T-cell (primary cell): ENCODE data around the gene LLCFC1. TPM values are rescaled to one million over a fixed set of nuclear protein-coding genes. Genes with fewer than 3 reads are reported as not detected.

Experiments
- ATAC-seq, 4 experiments: fragments of 200-7000 bp in 3 of 4; fragments of 150-1000 bp in 1 of 4; cut with Tn5 transposase; replicated peaks in 1 of 4; 1 replicate in 3 of 4; 2 replicates in 1 of 4; pipeline ENCODE4 v1.10.0; 2021; ENCODE audit warnings: moderate library complexity in 3 of 4, mild to moderate bottlenecking in 2 of 4, moderate number of reproducible peaks in 1 of 4
- CTCF ChIA-PET, 2 donors: fragments of 300-600 bp; sonication (Branson Sonifier 250); formaldehyde crosslinking; loops; one replicate each; lab custom pipeline; 2022; ENCODE audit warnings: antibody characterized with exemption in 2 of 2; lab: Charles Lee
- POLR2A ChIA-PET, 2 donors: fragments of 300-600 bp; sonication (Branson Sonifier 250); formaldehyde crosslinking; loops; one replicate each; lab custom pipeline; 2022; ENCODE audit warnings: antibody characterized with exemption in 2 of 2; lab: Charles Lee
- DNase-seq, 35 experiments: peaks; one replicate each; pipeline versions ENCODE4 v3.0.0 to v3.0.0-alpha.2; 2013 to 2023
- H3K27ac ChIP-seq: one replicate; pipeline ENCODE4 v1.5.1; 2013; ENCODE audit warnings: low read length
- H3K27me3 ChIP-seq, 2 experiments: replicated peaks in 1 of 2; 1 replicate in 1 of 2; 2 replicates in 1 of 2; pipeline versions ENCODE4 v1.6.1 to v1.7.0; 2013; ENCODE audit warnings: low read length in 1 of 2, mixed read lengths in 1 of 2; ENCODE audit not compliant: control insufficient read depth in 2 of 2, insufficient read depth in 2 of 2; ENCODE audit errors: extremely low read depth in 1 of 2
- H3K36me3 ChIP-seq, 2 donors: 1 replicate in 1 of 2; 2 replicates in 1 of 2; pipeline versions ENCODE4 v1.6.1 to v1.7.0; 2013; ENCODE audit warnings: low read length in 1 of 2; ENCODE audit not compliant: control insufficient read depth in 2 of 2, insufficient read depth in 1 of 2; ENCODE audit errors: extremely low read depth in 1 of 2
- H3K4me1 ChIP-seq, 2 experiments: 1 replicate in 1 of 2; 2 replicates in 1 of 2; pipeline versions ENCODE4 v1.6.1 to v1.7.0; 2013; ENCODE audit warnings: low read length in 2 of 2, mixed read lengths in 1 of 2; ENCODE audit not compliant: insufficient read depth in 2 of 2, control insufficient read depth in 1 of 2; ENCODE audit errors: extremely low read depth in 1 of 2
- H3K4me3 ChIP-seq, 2 donors: 1 replicate in 1 of 2; 2 replicates in 1 of 2; pipeline versions ENCODE4 v1.5.1 to v1.7.0; 2013; ENCODE audit warnings: mild to moderate bottlenecking in 2 of 2, low read length in 1 of 2, moderate library complexity in 1 of 2; ENCODE audit not compliant: control insufficient read depth in 1 of 2; ENCODE audit errors: extremely low read depth in 1 of 2
- H3K9me3 ChIP-seq: 2 replicates; pipeline ENCODE4 v1.7.0; 2013
- H3K27ac Mint-ChIP-seq, 2 donors: one replicate each; pipeline ENCODE4 v1.8.0; 2020 to 2021; ENCODE audit warnings: mild to moderate bottlenecking in 2 of 2, mixed read lengths in 2 of 2
- H3K27me3 Mint-ChIP-seq, 2 donors: one replicate each; pipeline ENCODE4 v1.8.0; 2021 to 2022; ENCODE audit warnings: mixed read lengths in 2 of 2
- H3K36me3 Mint-ChIP-seq: one replicate; pipeline ENCODE4 v1.8.0; 2021; ENCODE audit warnings: mixed read lengths
- H3K4me1 Mint-ChIP-seq, 3 donors: one replicate each; pipeline ENCODE4 v1.8.0; 2020 to 2022; ENCODE audit warnings: mixed read lengths in 3 of 3, mild to moderate bottlenecking in 1 of 3
- H3K4me3 Mint-ChIP-seq, 3 donors: one replicate each; pipeline ENCODE4 v1.8.0; 2020 to 2022; ENCODE audit warnings: mild to moderate bottlenecking in 3 of 3, mixed read lengths in 3 of 3, moderate library complexity in 3 of 3
- H3K9me3 Mint-ChIP-seq, 3 donors: one replicate each; pipeline ENCODE4 v1.8.0; 2020 to 2022; ENCODE audit warnings: mixed read lengths in 3 of 3
- WGBS: methylation state at CpG from one replicate; pipeline ENCODE4 v1.1.5; 2013; ENCODE audit warnings: missing lambda C conversion rate; ENCODE audit not compliant: insufficient coverage; 5-methylcytosine and 5-hydroxymethylcytosine counted together
- total RNA-seq, 35 experiments: library from RNA in 6 of 35; stranded (reverse) in 6 of 35; fragments of 120-200 nt in 1 of 35; gene quantifications; one replicate each; pipeline versions ENCODE4 v1.2.1 to v1.2.4 and lab custom pipeline; 2013 to 2026

Gene LLCFC1
- total RNA-seq, 5 donors from 2014 or later (not counting 1 experiment from before 2014, with no cell fraction given) = not detected

DNA sequence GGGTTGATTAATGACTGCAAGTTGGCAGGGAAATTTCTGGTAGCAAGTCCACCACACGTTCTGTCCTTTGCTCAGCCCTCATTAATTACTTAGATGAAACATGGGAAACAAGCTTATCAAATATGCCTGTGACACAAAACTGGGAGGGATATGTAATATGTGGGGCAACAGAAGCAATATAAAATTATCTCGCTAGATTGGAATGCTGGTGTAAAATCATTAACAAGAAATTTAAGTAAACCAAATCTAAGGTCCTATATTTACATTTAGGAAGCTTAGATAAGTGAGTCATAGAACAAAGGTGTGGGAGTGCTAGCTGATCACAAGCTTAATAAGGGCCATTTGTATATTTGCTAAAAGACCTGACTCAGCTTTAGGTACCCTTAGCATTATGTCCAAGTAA lies 29.3 kb upstream of the LLCFC1 start:
- Histone ChIP-seq H3K4me1 (no peaks in the 10 kb centered on the region), H3K9me3 (no peaks in the 10 kb centered on the region), H3K27me3 (peaks cover 0 to 21% of the 10 kb centered on the region in 2 experiments), H3K36me3 (no peaks in the 10 kb centered on the region), H3K27ac (no peak overlapping the region), H3K4me3 (no peak overlapping the region)
- Mint-ChIP-seq H3K27ac (no peak overlapping the region), H3K9me3 (no peaks in the 10 kb centered on the region), H3K4me3 (no peak overlapping the region), H3K4me1 (no peaks in the 10 kb centered on the region), H3K27me3 (peaks cover 31 to 41% of the 10 kb centered on the region in 2 donors), H3K36me3 (no peaks in the 10 kb centered on the region)
- CTCF ChIA-PET = no interaction called here
- ATAC-seq (no peak), DNase-seq (no peak)
- POLR2A ChIA-PET = no interaction called here
- WGBS = no CpG with 5 or more reads among the region's 2 CpGs

DNA sequence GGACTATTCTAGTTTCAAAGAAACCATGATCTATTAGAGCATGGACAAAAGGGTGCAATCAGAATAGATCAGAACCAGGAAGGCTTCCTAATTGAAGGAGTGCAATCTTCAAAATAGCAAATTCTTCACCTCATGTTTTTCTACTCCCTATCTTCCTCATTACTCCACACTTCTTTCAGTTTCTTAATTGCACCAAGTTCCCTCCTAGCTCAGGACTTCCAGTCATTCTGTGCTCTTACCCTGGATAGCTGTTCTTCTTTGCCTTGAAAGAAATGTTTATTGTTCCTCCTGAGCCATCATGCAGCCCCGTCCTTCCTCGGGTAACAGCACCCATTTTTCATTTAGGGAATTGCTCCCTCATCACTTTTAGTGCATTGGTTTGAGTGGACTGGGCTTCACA lies 28.8 kb upstream of the LLCFC1 start:
- peaks cover 31 to 41% of the 10 kb centered on the region in 2 donors for H3K27me3 Mint-ChIP-seq
- Histone ChIP-seq H3K36me3 (no peaks in the 10 kb centered on the region), H3K27me3 (peaks cover 0 to 24% of the 10 kb centered on the region in 2 experiments), H3K4me1 (no peaks in the 10 kb centered on the region), H3K4me3 (no peak overlapping the region), H3K27ac (no peak overlapping the region), H3K9me3 (no peaks in the 10 kb centered on the region)
- H3K4me3 Mint-ChIP-seq = no peak overlapping the region
- H3K4me1 Mint-ChIP-seq = no peaks in the 10 kb centered on the region
- DNase-seq (no peak), ATAC-seq (no peak)
- no peaks in the 10 kb centered on the region for H3K9me3 Mint-ChIP-seq
- POLR2A ChIA-PET = no interaction called here
- no peak overlapping the region for H3K27ac Mint-ChIP-seq
- no CpG with 5 or more reads among the region's 2 CpGs for WGBS
- H3K36me3 Mint-ChIP-seq = no peaks in the 10 kb centered on the region
- CTCF ChIA-PET = no interaction called here

DNA sequence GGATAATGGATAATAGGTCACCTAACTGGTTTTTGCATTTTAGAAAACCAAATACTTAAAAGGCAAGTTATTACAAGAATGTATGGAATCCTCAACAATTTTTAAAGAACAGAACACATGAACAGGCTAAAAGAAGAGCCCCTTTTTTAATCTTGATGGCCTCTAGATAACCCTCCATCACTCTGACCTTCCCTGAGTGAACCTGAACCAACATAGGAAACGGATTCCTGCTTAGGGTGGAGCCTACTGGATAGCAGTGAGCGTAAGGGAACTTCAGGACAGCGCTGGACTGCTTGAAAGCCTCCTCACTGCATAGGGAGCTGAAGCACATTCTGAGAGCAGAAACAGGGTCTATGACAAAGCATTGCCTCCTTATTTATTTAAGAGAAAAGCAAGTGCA lies 26.2 kb upstream of the LLCFC1 start:
- Mint-ChIP-seq H3K27me3 (peaks cover 22 to 35% of the 10 kb centered on the region in 2 donors), H3K36me3 (no peaks in the 10 kb centered on the region), H3K27ac (no peak overlapping the region), H3K4me1 (no peaks in the 10 kb centered on the region), H3K9me3 (no peaks in the 10 kb centered on the region), H3K4me3 (no peak overlapping the region)
- DNase-seq (no peak), ATAC-seq (no peak)
- no peak overlapping the region for H3K4me3 ChIP-seq
- 61% methylated on average over 3 of the region's 3 CpGs for WGBS
- H3K9me3 ChIP-seq = no peaks in the 10 kb centered on the region
- H3K27me3 ChIP-seq = peaks cover 0 to 29% of the 10 kb centered on the region in 2 experiments
- H3K27ac ChIP-seq = no peak overlapping the region
- ChIA-PET POLR2A (no interaction called here), CTCF (interaction anchor here in 1 of 2 donors (0.6 kb wide), 1 partner anchor 93 kb away, joined by 3 read pairs; no protein-coding TSS in a partner anchor)
- no peaks in the 10 kb centered on the region for H3K4me1 ChIP-seq
- no peaks in the 10 kb centered on the region for H3K36me3 ChIP-seq

DNA sequence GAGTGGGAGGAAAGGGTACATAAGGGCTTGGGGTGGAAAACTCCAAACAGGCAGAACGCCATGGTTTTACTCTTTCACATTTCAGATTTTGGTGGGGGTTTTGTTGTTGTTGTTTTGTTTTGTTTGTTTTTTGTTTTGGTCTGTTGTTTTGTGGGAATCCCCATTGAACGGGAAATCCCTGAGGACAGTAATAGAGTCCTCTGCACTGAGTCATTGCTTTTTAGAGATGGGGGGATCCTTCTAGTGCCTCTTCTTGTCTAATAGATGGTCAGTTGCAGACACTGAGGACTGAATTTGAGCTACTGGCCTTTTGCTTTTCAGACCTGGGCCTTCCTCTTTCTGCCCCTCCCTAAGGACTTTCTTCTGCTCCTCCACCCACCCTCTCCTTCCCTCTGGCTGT lies 25.7 kb upstream of the LLCFC1 start:
- no peak overlapping the region for H3K27ac ChIP-seq
- ATAC-seq (no peak), DNase-seq (no peak)
- Mint-ChIP-seq H3K4me3 (no peak overlapping the region), H3K4me1 (no peaks in the 10 kb centered on the region), H3K36me3 (no peaks in the 10 kb centered on the region), H3K27ac (no peak overlapping the region), H3K27me3 (peaks cover 21 to 30% of the 10 kb centered on the region in 2 donors), H3K9me3 (no peaks in the 10 kb centered on the region)
- peaks cover 0 to 24% of the 10 kb centered on the region in 2 experiments for H3K27me3 ChIP-seq
- ChIA-PET POLR2A (no interaction called here), CTCF (interaction anchor here in 1 of 2 donors (0.6 kb wide), 1 partner anchor 93 kb away, joined by 3 read pairs; no protein-coding TSS in a partner anchor)
- H3K4me3 ChIP-seq = no peak overlapping the region
- H3K36me3 ChIP-seq = no peaks in the 10 kb centered on the region
- no CpG with 5 or more reads among the region's 2 CpGs for WGBS
- no peaks in the 10 kb centered on the region for H3K9me3 ChIP-seq
- H3K4me1 ChIP-seq = no peaks in the 10 kb centered on the region

DNA sequence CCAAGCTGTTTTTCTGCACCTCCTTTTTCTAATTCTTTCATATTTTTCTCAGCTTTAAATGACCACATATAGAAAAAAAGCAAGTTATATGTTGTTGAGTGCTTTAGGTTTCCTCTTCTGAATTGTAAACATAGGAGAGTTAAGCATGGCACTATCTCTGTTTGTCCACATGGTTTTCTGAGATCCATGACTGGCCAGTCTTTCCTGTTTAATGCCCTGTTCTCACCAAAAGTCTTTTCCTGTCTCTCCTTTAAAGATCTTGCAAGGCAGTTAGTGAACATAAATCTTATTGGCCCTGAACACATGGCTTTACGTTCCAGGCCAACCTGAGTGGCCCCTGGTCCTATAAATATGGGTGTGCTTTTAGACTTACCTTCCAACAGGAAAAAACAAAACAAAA lies 25.2 kb upstream of the LLCFC1 start:
- no CpG with 5 or more reads among the region's 1 CpG for WGBS
- H3K27me3 ChIP-seq = peaks cover 0 to 26% of the 10 kb centered on the region in 2 experiments
- ChIA-PET POLR2A (no interaction called here), CTCF (no interaction called here)
- Mint-ChIP-seq H3K9me3 (no peaks in the 10 kb centered on the region), H3K27me3 (peaks cover 15 to 25% of the 10 kb centered on the region in 2 donors), H3K4me1 (no peaks in the 10 kb centered on the region), H3K27ac (no peak overlapping the region), H3K36me3 (no peaks in the 10 kb centered on the region), H3K4me3 (no peak overlapping the region)
- no peaks in the 10 kb centered on the region for H3K9me3 ChIP-seq
- no peak overlapping the region for H3K4me3 ChIP-seq
- H3K36me3 ChIP-seq = no peaks in the 10 kb centered on the region
- no peak for DNase-seq
- no peak for ATAC-seq
- H3K27ac ChIP-seq = no peak overlapping the region
- H3K4me1 ChIP-seq = no peaks in the 10 kb centered on the region

DNA sequence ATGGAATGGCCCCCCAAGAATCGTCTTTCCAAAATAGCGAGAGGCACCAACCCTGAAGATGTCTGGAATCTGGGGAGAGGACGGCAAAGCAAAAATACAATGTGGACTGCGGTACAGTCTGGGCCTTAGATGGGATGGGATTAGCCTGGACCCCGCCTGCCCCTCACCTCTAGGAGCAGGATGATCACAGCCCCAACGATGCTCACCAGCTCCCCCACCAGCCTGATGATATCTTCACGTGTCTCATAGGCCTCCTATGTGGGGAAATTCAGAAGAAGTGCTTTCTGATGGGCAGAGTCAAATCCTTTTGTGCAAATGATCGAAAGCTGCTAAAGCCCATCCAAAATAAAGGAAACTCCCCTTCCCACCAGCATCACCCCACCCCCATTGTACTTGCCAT lies 24.0 kb upstream of the LLCFC1 start:
- Mint-ChIP-seq H3K27me3 (peaks cover 8 to 20% of the 10 kb centered on the region in 2 donors), H3K36me3 (no peaks in the 10 kb centered on the region), H3K4me1 (no peaks in the 10 kb centered on the region), H3K27ac (no peak overlapping the region), H3K4me3 (no peak overlapping the region), H3K9me3 (no peaks in the 10 kb centered on the region)
- WGBS = 80% methylated on average over 3 of the region's 8 CpGs
- Histone ChIP-seq H3K9me3 (no peaks in the 10 kb centered on the region), H3K36me3 (no peaks in the 10 kb centered on the region), H3K4me1 (no peaks in the 10 kb centered on the region), H3K27me3 (peaks cover 0 to 21% of the 10 kb centered on the region in 2 experiments), H3K27ac (no peak overlapping the region), H3K4me3 (no peak overlapping the region)
- ChIA-PET CTCF (interaction anchor here in 1 of 2 donors (0.6 kb wide), 1 partner anchor 197 kb away, joined by 4 read pairs; no protein-coding TSS in a partner anchor), POLR2A (no interaction called here)
- DNase-seq (no peak), ATAC-seq (no peak)
